ENCODE results near the gene SH3RF3. TPM values are rescaled to one million over a fixed set of nuclear protein-coding genes. Genes with fewer than 3 reads are reported as not detected.

The SH3RF3 gene
- total RNA-seq, 1 donor from 2014 or later = 10.8 TPM

- intact Hi-C loops (cut with DNase I) = no loop called here
- Histone ChIP-seq H3K27me3 (no peaks in the 10 kb centered on the region), H3K4me3 (no peak overlapping the region), H3K36me3 (no peaks in the 10 kb centered on the region), H3K9me3 (no peaks in the 10 kb centered on the region), H3K4me1 (peaks cover 28% of the 10 kb centered on the region), H3K27ac (no peak overlapping the region)
- no peak for DNase-seq (ENCODE audit: extremely low spot score in 2 of 2)
- TF ChIP-seq POLR2A (IDR thresholded peaks at IDR 0.05) = no peak
- TF ChIP-seq POLR2AphosphoS5 (IDR thresholded peaks at IDR 0.05; ENCODE audit: insufficient read depth in 1 of 2, low read depth in 1 of 2) = no peak
- TF ChIP-seq, protein P1, sequence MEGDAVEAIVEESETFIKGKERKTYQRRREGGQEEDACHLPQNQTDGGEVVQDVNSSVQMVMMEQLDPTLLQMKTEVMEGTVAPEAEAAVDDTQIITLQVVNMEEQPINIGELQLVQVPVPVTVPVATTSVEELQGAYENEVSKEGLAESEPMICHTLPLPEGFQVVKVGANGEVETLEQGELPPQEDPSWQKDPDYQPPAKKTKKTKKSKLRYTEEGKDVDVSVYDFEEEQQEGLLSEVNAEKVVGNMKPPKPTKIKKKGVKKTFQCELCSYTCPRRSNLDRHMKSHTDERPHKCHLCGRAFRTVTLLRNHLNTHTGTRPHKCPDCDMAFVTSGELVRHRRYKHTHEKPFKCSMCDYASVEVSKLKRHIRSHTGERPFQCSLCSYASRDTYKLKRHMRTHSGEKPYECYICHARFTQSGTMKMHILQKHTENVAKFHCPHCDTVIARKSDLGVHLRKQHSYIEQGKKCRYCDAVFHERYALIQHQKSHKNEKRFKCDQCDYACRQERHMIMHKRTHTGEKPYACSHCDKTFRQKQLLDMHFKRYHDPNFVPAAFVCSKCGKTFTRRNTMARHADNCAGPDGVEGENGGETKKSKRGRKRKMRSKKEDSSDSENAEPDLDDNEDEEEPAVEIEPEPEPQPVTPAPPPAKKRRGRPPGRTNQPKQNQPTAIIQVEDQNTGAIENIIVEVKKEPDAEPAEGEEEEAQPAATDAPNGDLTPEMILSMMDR (IDR thresholded peaks at IDR 0.05) = no peak
Measured at GRCh38 chr2:109448946-109449788, 320.2 kb downstream of the SH3RF3 start.

GRCh38 chr2:109450574-109451273 is 321.7 kb downstream of the SH3RF3 start:
- intact Hi-C loops (cut with DNase I) = no loop called here
- Histone ChIP-seq H3K4me3 (no peak overlapping the region), H3K36me3 (peaks cover 0 to 2% of the 10 kb centered on the region in 2 donors), H3K27ac (no peak overlapping the region), H3K27me3 (no peaks in the 10 kb centered on the region), H3K9me3 (no peaks in the 10 kb centered on the region), H3K4me1 (peaks cover 28% of the 10 kb centered on the region)
- TF ChIP-seq POLR2AphosphoS5 (IDR thresholded peaks at IDR 0.05; ENCODE audit: insufficient read depth in 1 of 2, low read depth in 1 of 2) (no peak), POLR2A (IDR thresholded peaks at IDR 0.05) (no peak)
- TF ChIP-seq, protein P1 (IDR thresholded peaks at IDR 0.05) = no peak
- DNase-seq (ENCODE audit: extremely low spot score in 2 of 2) = no peak

DNA sequence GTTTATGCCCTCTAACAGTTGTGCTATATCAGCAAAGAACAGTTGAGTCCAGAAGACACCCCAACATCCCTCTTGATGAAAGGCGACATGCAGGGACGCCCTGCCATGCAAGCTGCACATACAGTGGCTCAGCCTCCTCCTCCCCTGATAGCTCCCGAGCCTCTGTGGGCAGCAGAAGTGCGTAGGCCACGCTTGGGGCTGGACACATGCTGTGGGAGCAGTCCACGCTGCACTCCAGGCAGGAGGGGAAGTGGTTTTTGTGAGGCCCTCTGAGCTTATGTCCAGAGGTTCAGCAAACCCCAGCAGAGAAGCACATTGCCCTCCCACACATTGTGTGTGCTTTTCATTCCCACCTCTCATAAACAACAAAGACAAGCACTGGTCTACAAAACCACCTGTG is 322.7 kb downstream of the SH3RF3 start:
- no peaks in the 10 kb centered on the region for H3K9me3 ChIP-seq
- no peaks in the 10 kb centered on the region for H3K27me3 ChIP-seq
- TF ChIP-seq POLR2A (IDR thresholded peaks at IDR 0.05) = no peak
- no peak for TF ChIP-seq POLR2AphosphoS5 (IDR thresholded peaks at IDR 0.05; ENCODE audit: insufficient read depth in 1 of 2, low read depth in 1 of 2)
- peaks cover 22% of the 10 kb centered on the region for H3K4me1 ChIP-seq
- intact Hi-C loops (cut with DNase I) = no loop called here
- H3K36me3 ChIP-seq = peaks cover 0 to 8% of the 10 kb centered on the region in 2 donors
- H3K27ac ChIP-seq = no peak overlapping the region
- no peak overlapping the region for H3K4me3 ChIP-seq
- DNase-seq (ENCODE audit: extremely low spot score in 2 of 2) = no peak

GRCh38 chr2:109452318-109453305 is 323.6 kb downstream of the SH3RF3 start:
- intact Hi-C loops (cut with DNase I) = no loop called here
- Histone ChIP-seq H3K9me3 (no peaks in the 10 kb centered on the region), H3K4me1 (peaks cover 14% of the 10 kb centered on the region), H3K27me3 (no peaks in the 10 kb centered on the region), H3K27ac (no peak overlapping the region), H3K4me3 (no peak overlapping the region), H3K36me3 (peaks cover 0 to 8% of the 10 kb centered on the region in 2 donors)
- TF ChIP-seq POLR2AphosphoS5 (IDR thresholded peaks at IDR 0.05; ENCODE audit: insufficient read depth in 1 of 2, low read depth in 1 of 2) = no peak
- TF ChIP-seq, protein P1 (IDR thresholded peaks at IDR 0.05) = no peak
- TF ChIP-seq POLR2A (IDR thresholded peaks at IDR 0.05) = no peak
- DNase-seq (ENCODE audit: extremely low spot score in 2 of 2) = no peak

Measured in vagina (tissue), 2 donors.